ENCODE results near the gene JAK1.

JAK1 gene

GRCh38 chr1:64857347-64857746 is 109.0 kb downstream of the JAK1 start:
- DNase-seq, result no peak

- DNase-seq, result no peak
Measured at GRCh38 chr1:64856553-64856952, 109.8 kb downstream of the JAK1 start.

GRCh38 chr1:64855557-64855956 is 110.8 kb downstream of the JAK1 start:
- no peak for DNase-seq

- no peak for DNase-seq
Measured at GRCh38 chr1:64854674-64855073, 111.7 kb downstream of the JAK1 start.

GRCh38 chr1:64851664-64852063 is 114.7 kb downstream of the JAK1 start:
- DNase-seq, result no peak

GRCh38 chr1:64850846-64851245 is 115.5 kb downstream of the JAK1 start:
- DNase-seq, result no peak

- no peak for DNase-seq
Measured at GRCh38 chr1:64849942-64850341, 116.4 kb downstream of the JAK1 start.

GRCh38 chr1:64848803-64849202 is 117.5 kb downstream of the JAK1 start:
- no peak for DNase-seq

- DNase-seq, result no peak
Measured at GRCh38 chr1:64848136-64848535, 118.2 kb downstream of the JAK1 start.

- DNase-seq, result no peak
Measured at GRCh38 chr1:64847666-64848065, 118.7 kb downstream of the JAK1 start.

GRCh38 chr1:64846573-64847430 is 119.5 kb downstream of the JAK1 start:
- DNase-seq, result no peak

- DNase-seq, result no peak
Measured at GRCh38 chr1:64845831-64846425, 120.4 kb downstream of the JAK1 start.

GRCh38 chr1:64844609-64845008 is 121.7 kb downstream of the JAK1 start:
- DNase-seq, result no peak

GRCh38 chr1:64844175-64844574 is 122.2 kb downstream of the JAK1 start:
- DNase-seq, result no peak

- no peak for DNase-seq
Measured at GRCh38 chr1:64843675-64844074, 122.7 kb downstream of the JAK1 start.

- DNase-seq, result no peak
Measured at GRCh38 chr1:64842224-64842623, 124.1 kb downstream of the JAK1 start.

GRCh38 chr1:64841330-64842065 is 124.9 kb downstream of the JAK1 start:
- DNase-seq, result no peak

GRCh38 chr1:64839732-64840405 is 126.5 kb downstream of the JAK1 start:
- no peak for DNase-seq

GRCh38 chr1:64839261-64839660 is 127.1 kb downstream of the JAK1 start:
- DNase-seq, result no peak

- DNase-seq, result no peak
Measured at GRCh38 chr1:64838486-64838885, 127.9 kb downstream of the JAK1 start.

GRCh38 chr1:64836802-64837201 is 129.5 kb downstream of the JAK1 start:
- no peak for DNase-seq

GRCh38 chr1:64834734-64835133 is 131.6 kb downstream of the JAK1 start:
- DNase-seq, result no peak

- no peak for DNase-seq
Measured at GRCh38 chr1:64830030-64830651, 136.2 kb downstream of the JAK1 start.

Measured in left hindlimb (tissue), 1 donor.